ENCODE measurements around the gene GLI1. TPM values are rescaled to one million over a fixed set of nuclear protein-coding genes. Genes with fewer than 3 reads are reported as not detected.

The GLI1 gene
- total RNA-seq, 1 experiment from 2014 or later: 0.54 TPM

DNA sequence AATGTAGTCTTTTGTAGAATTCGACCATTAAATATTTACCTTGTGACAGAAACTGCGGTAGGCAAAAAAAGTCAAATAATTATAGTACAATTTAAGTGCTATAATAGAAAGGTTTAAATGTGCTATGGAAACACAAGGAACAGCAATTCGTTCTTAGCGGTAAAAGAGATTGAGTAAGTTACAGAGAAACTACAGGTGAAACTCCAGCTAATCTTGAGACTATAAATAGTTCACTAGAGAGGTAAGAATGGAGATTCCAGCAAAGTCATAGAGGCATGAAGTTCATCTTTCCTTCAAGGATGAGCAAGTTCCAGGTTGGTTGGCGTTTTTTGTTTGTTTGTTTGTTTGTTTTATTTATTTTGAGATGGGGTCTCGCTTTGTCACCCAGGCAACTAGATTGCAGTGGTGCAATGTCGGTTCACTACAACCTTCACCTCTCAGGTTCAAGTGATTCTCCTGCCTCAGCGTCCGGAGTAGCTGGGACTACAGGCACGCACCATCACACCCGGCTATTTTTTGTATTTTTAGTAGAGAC is 27.9 kb upstream of the GLI1 start:
- no TSS peak for BruUV-seq (replicated peaks)
- peak overlapping the region; percentile 97 for H3K27ac Mint-ChIP-seq (ENCODE audit: unreplicated experiment)

DNA sequence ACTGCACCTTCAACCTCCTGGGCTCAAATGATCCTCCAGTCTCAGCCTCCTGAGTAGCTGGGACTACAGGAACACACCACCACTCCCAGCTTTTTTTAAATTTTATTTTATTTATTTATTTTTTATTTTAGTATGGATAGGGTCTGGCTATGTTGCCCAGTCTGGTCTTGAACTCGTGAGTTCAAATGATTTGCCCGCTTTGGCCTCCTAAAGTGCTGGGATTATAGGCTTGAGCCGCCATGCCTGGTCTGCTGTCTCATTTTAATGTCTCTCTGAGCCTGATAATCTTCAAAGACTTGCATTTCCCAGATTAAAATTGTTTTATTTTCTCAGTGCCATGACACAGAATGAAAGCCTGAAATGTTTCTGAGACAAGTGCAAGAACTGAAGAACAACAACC is 26.2 kb upstream of the GLI1 start:
- Mint-ChIP-seq H3K27me3 (ENCODE audit: unreplicated experiment) (no peaks in the 10 kb centered on the region), H3K27ac (ENCODE audit: unreplicated experiment) (no peak overlapping the region), H3K4me1 (ENCODE audit: low read depth, unreplicated experiment) (peaks cover 10% of the 10 kb centered on the region), H3K9me3 (ENCODE audit: low read depth, unreplicated experiment) (no peaks in the 10 kb centered on the region), H3K36me3 (ENCODE audit: insufficient read depth, unreplicated experiment) (peaks cover 25% of the 10 kb centered on the region), H3K4me3 (ENCODE audit: low read depth, unreplicated experiment) (no peak overlapping the region)
- TF ChIP-seq, protein P1, sequence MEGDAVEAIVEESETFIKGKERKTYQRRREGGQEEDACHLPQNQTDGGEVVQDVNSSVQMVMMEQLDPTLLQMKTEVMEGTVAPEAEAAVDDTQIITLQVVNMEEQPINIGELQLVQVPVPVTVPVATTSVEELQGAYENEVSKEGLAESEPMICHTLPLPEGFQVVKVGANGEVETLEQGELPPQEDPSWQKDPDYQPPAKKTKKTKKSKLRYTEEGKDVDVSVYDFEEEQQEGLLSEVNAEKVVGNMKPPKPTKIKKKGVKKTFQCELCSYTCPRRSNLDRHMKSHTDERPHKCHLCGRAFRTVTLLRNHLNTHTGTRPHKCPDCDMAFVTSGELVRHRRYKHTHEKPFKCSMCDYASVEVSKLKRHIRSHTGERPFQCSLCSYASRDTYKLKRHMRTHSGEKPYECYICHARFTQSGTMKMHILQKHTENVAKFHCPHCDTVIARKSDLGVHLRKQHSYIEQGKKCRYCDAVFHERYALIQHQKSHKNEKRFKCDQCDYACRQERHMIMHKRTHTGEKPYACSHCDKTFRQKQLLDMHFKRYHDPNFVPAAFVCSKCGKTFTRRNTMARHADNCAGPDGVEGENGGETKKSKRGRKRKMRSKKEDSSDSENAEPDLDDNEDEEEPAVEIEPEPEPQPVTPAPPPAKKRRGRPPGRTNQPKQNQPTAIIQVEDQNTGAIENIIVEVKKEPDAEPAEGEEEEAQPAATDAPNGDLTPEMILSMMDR (IDR thresholded peaks at IDR 0.05; ENCODE audit: unreplicated experiment): no peak
- CTCF ChIA-PET: interaction anchor here (0.6 to 0.9 kb wide), 3 partner anchors 12 to 668 kb away, joined by 3 to 8 read pairs (median 5); no protein-coding TSS in a partner anchor
- intact Hi-C loops (cut with micrococcal nuclease; ENCODE audit: unreplicated experiment): no loop called here
- no peak for DNase-seq
- BruUV-seq (replicated peaks): no TSS peak

More for the DNA sequence above, 27.9 kb upstream of the GLI1 start:
- no peak for DNase-seq
- intact Hi-C loops (cut with micrococcal nuclease; ENCODE audit: unreplicated experiment): no loop called here
- Mint-ChIP-seq H3K9me3 (ENCODE audit: low read depth, unreplicated experiment) (no peaks in the 10 kb centered on the region), H3K4me3 (ENCODE audit: low read depth, unreplicated experiment) (peak overlapping the region; percentile 95), H3K27me3 (ENCODE audit: unreplicated experiment) (no peaks in the 10 kb centered on the region), H3K4me1 (ENCODE audit: low read depth, unreplicated experiment) (peaks cover 9% of the 10 kb centered on the region), H3K36me3 (ENCODE audit: insufficient read depth, unreplicated experiment) (peaks cover 26% of the 10 kb centered on the region)
- CTCF ChIA-PET: interaction anchor here (0.6 to 0.7 kb wide), 2 partner anchors 27 to 46 kb away, joined by 3 to 4 read pairs; no protein-coding TSS in a partner anchor
- TF ChIP-seq, protein P1 (IDR thresholded peaks at IDR 0.05; ENCODE audit: unreplicated experiment): no peak

DNA sequence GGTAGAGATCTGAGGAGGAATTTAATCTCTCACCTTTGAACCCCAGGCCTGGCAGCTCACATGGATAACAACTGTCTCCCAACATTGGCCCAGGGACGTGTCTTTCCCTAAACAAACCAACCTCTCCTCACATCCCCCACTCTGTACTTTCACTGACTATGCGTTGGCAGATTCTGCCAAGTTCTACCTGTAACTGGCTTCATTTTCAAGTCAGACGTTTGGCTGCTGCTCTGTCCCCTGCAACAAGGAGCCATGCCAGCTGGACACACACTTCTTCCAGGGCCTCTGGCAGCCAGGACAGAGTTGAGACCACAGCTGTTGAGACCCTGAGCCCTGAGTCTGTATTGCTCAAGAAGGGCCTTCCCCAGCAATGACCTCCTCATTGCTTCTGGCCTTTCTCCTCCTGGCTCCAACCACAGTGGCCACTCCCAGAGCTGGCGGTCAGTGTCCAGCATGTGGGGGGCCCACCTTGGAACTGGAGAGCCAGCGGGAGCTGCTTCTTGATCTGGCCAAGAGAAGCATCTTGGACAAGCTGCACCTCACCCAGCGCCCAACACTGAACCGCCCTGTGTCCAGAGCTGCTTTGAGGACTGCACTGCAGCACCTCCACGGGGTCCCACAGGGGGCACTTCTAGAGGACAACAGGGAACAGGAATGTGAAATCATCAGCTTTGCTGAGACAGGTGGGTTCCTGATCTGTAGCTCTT is 24.9 kb upstream of the GLI1 start, which contains the start of gene INHBC:
Gene INHBC (plus strand): TSS at position 268 of the 707 bp plus-strand sequence. CDS start 103 bp downstream, at position 371.
- CTCF ChIA-PET: interaction anchor here (1.0 kb wide), 1 partner anchor 15 kb away, joined by 3 read pairs; no protein-coding TSS in a partner anchor
- intact Hi-C loops (cut with micrococcal nuclease; ENCODE audit: unreplicated experiment): no loop called here
- Mint-ChIP-seq H3K27ac (ENCODE audit: unreplicated experiment) (no peak within 1 kb of the TSS), H3K27me3 (ENCODE audit: unreplicated experiment) (no peaks in the 10 kb centered on the region), H3K4me3 (ENCODE audit: low read depth, unreplicated experiment) (no peak within 1 kb of the TSS), H3K4me1 (ENCODE audit: low read depth, unreplicated experiment) (peaks cover 15% of the 10 kb centered on the region), H3K9me3 (ENCODE audit: low read depth, unreplicated experiment) (no peaks in the 10 kb centered on the region), H3K36me3 (ENCODE audit: insufficient read depth, unreplicated experiment) (peaks cover 20% of the 10 kb centered on the region)
- DNase-seq: no peak
- TF ChIP-seq, protein P1 (IDR thresholded peaks at IDR 0.05; ENCODE audit: unreplicated experiment): no peak
- no TSS peak for BruUV-seq (replicated peaks)

DNA sequence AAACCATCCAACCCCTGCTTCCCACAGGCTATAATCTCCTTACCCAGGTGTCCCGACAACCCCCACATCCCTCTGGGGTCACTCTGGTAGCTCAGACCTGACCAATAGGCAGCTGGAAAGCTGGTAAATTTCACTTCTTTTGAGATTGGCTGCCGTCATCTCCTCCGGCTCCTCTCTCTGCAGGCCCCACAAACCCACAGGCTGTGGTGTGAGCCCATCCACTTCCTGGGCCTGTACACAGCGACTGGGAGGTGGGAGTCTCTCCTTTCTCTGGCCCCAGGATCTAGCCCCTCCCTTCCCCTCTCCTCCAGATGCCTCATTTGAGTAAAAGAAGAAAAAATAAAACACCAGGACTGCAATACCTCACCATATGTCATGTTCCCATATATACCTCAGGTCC is 24.3 kb upstream of the GLI1 start:
- no TSS peak for BruUV-seq (replicated peaks)
- Mint-ChIP-seq H3K36me3 (ENCODE audit: insufficient read depth, unreplicated experiment) (peaks cover 13% of the 10 kb centered on the region), H3K4me3 (ENCODE audit: low read depth, unreplicated experiment) (no peak overlapping the region), H3K27ac (ENCODE audit: unreplicated experiment) (no peak overlapping the region), H3K27me3 (ENCODE audit: unreplicated experiment) (no peaks in the 10 kb centered on the region), H3K4me1 (ENCODE audit: low read depth, unreplicated experiment) (peaks cover 15% of the 10 kb centered on the region), H3K9me3 (ENCODE audit: low read depth, unreplicated experiment) (no peaks in the 10 kb centered on the region)
- no peak for DNase-seq
- TF ChIP-seq, protein P1 (IDR thresholded peaks at IDR 0.05; ENCODE audit: unreplicated experiment): no peak
- intact Hi-C loops (cut with micrococcal nuclease; ENCODE audit: unreplicated experiment): no loop called here
- CTCF ChIA-PET: interaction anchor here (1.0 kb wide), 1 partner anchor 16 kb away, joined by 3 read pairs; no protein-coding TSS in a partner anchor

Measured in Calu3 (cell line).